Measurements from ENCODE around the gene A3GALT2.

GRCh38 chr1:33305016-33305415, 15.9 kb downstream of the A3GALT2 start:
- no peak for TF ChIP-seq EZH2phosphoT487 (IDR thresholded peaks at IDR 0.05; ENCODE audit: borderline replicate concordance, low read depth, low read length)
- no peak for TF ChIP-seq CTCF (conservative IDR thresholded peaks at IDR 0.05; ENCODE audit: low read length)
